IMR-90 (cell line): ENCODE data around the gene NPAS3. TPM values are rescaled to one million over a fixed set of nuclear protein-coding genes. Genes with fewer than 3 reads are reported as not detected.

Experiments used
- ATAC-seq: fragments of 200-7000 bp; cut with Tn5 transposase; 2 replicates; pipeline ENCODE4 v1.9.1; 2020; ENCODE audit warnings: low read depth, mild to moderate bottlenecking, moderate library complexity
- BruUV-seq: library from RNA; stranded (reverse); fragments of 400-500 nt; replicated peaks from 2 replicates; lab custom pipeline; 2021; lab: Mats Ljungman, UMichigan
- CTCF ChIA-PET: fragments of 300-600 bp; formaldehyde crosslinking; extraction: SDS; loops from one replicate; lab custom pipeline; 2021; ENCODE audit warnings: antibody characterized with exemption; lab: Yijun Ruan, JAX
- POLR2A ChIA-PET: fragments of 300-600 bp; sonication (Branson Sonifier 250); formaldehyde crosslinking; loops from one replicate; lab custom pipeline; 2022; ENCODE audit warnings: antibody characterized with exemption; ENCODE audit not compliant: unreplicated experiment; lab: Charles Lee
- DNase-seq: peaks from one replicate; pipeline ENCODE4 v3.0.0; 2013
- H2AFZ ChIP-seq: replicated peaks from 2 replicates; pipeline ENCODE3; 2013; ENCODE audit warnings: low read length, mild to moderate bottlenecking; ENCODE audit not compliant: poor library complexity
- H2AK5ac ChIP-seq: 2 replicates; pipeline ENCODE4 v1.6.1; 2013; ENCODE audit warnings: low read depth, low read length, inconsistent platforms
- H2AK9ac ChIP-seq: replicated peaks from 2 replicates; pipeline ENCODE3; 2013; ENCODE audit warnings: mild to moderate bottlenecking, low read depth, low read length, moderate library complexity; ENCODE audit not compliant: poor library complexity
- H2BK120ac ChIP-seq: 2 replicates; pipeline ENCODE4 v1.6.1; 2013; ENCODE audit warnings: low read depth, low read length, inconsistent platforms
- H2BK15ac ChIP-seq: 3 replicates; pipeline ENCODE4 v1.6.1; 2013; ENCODE audit warnings: low read depth, low read length, inconsistent platforms
- H2BK20ac ChIP-seq: 2 replicates; pipeline ENCODE4 v1.6.1; 2013; ENCODE audit warnings: low read depth, mild to moderate bottlenecking, inconsistent platforms, low read length, moderate library complexity
- H2BK5ac ChIP-seq: 2 replicates; pipeline ENCODE4 v1.6.1; 2013; ENCODE audit warnings: mild to moderate bottlenecking, low read depth, low read length, inconsistent platforms; ENCODE audit not compliant: poor library complexity, severe bottlenecking
- H3K14ac ChIP-seq: replicated peaks from 2 replicates; pipeline ENCODE4 v1.6.1; 2013; ENCODE audit warnings: low read depth, low read length, inconsistent platforms
- H3K18ac ChIP-seq: 2 replicates; pipeline ENCODE4 v1.6.1; 2013; ENCODE audit warnings: low read depth, low read length, control low read depth
- H3K23ac ChIP-seq: 2 replicates; pipeline ENCODE4 v1.6.1; 2013; ENCODE audit warnings: low read depth, low read length, inconsistent platforms
- H3K27ac ChIP-seq: 2 replicates; pipeline ENCODE4 v1.5.1; 2013; ENCODE audit warnings: mild to moderate bottlenecking, control low read depth, low read length; ENCODE audit not compliant: insufficient read depth
- H3K27me3 ChIP-seq: 2 replicates; pipeline ENCODE4 v1.6.1; 2013; ENCODE audit warnings: low read length; ENCODE audit not compliant: control insufficient read depth, insufficient read depth
- H3K36me3 ChIP-seq: 2 replicates; pipeline ENCODE4 v1.6.1; 2013; ENCODE audit warnings: low read length, mixed read lengths; ENCODE audit not compliant: control insufficient read depth, insufficient read depth
- H3K4ac ChIP-seq: 2 replicates; pipeline ENCODE4 v1.6.1; 2013; ENCODE audit warnings: low read depth, low read length, inconsistent platforms
- H3K4me1 ChIP-seq: 2 replicates; pipeline ENCODE4 v1.6.1; 2013; ENCODE audit warnings: low read length, mixed read lengths; ENCODE audit not compliant: control insufficient read depth, insufficient read depth
- H3K4me2 ChIP-seq: 2 replicates; pipeline ENCODE4 v1.6.1; 2013; ENCODE audit warnings: low read depth, mild to moderate bottlenecking, control low read depth, low read length, moderate library complexity
- H3K4me3 ChIP-seq: 2 replicates; pipeline ENCODE4 v1.5.1; 2013; ENCODE audit warnings: low read depth, mild to moderate bottlenecking, control low read depth, low read length, moderate library complexity; ENCODE audit not compliant: insufficient read depth
- H3K56ac ChIP-seq: 2 replicates; pipeline ENCODE4 v1.6.1; 2013; ENCODE audit warnings: low read length, inconsistent platforms; ENCODE audit not compliant: insufficient read depth; ENCODE audit errors: extremely low read depth
- H3K79me1 ChIP-seq, 2 experiments: 2 replicates each; pipeline ENCODE4 v1.6.1; 2013; ENCODE audit warnings: low read length in 2 of 2, inconsistent platforms in 1 of 2, low read depth in 1 of 2
- H3K9ac ChIP-seq: 2 replicates; pipeline ENCODE4 v1.6.1; 2013; ENCODE audit warnings: low read depth, low read length, control low read depth
- H3K9me1 ChIP-seq: 2 replicates; pipeline ENCODE4 v1.6.1; 2013; ENCODE audit warnings: low read length, inconsistent platforms; ENCODE audit not compliant: insufficient read depth
- H3K9me3 ChIP-seq: 2 replicates; pipeline ENCODE4 v1.6.1; 2013; ENCODE audit warnings: low read length; ENCODE audit not compliant: control insufficient read depth, insufficient read depth
- H4K20me1 ChIP-seq: 2 replicates; pipeline ENCODE4 v1.6.1; 2013; ENCODE audit warnings: low read length, inconsistent platforms; ENCODE audit not compliant: insufficient read depth
- H4K5ac ChIP-seq: 2 replicates; pipeline ENCODE4 v1.6.1; 2013; ENCODE audit warnings: mild to moderate bottlenecking, low read depth, low read length, control low read depth
- H4K8ac ChIP-seq, 2 experiments: 2 replicates each; pipeline ENCODE4 v1.6.1; 2013; ENCODE audit warnings: low read depth in 2 of 2, low read length in 2 of 2, control low read depth in 1 of 2, inconsistent platforms in 1 of 2
- H4K91ac ChIP-seq: 2 replicates; pipeline ENCODE4 v1.6.1; 2013; ENCODE audit warnings: low read depth, low read length, inconsistent platforms; ENCODE audit not compliant: insufficient read depth
- CHD1 ChIP-seq: IDR thresholded peaks from 2 replicates; pipeline ENCODE4 v1.6.1; 2012; ENCODE audit warnings: low read depth, low read length, improper control_type of control experiment
- ELK1 ChIP-seq: fragments of 150-350 bp; IDR thresholded peaks from 2 replicates; pipeline ENCODE4 v1.6.1; 2016; ENCODE audit warnings: low read depth, mild to moderate bottlenecking, low read length, moderate library complexity, borderline replicate concordance
- FOS ChIP-seq: fragments of 150-350 bp; IDR thresholded peaks from 2 replicates; pipeline ENCODE4 v1.6.1; 2016; ENCODE audit warnings: low read depth, low read length
- MAZ ChIP-seq: IDR thresholded peaks from 2 replicates; pipeline ENCODE4 v1.6.1; 2012; ENCODE audit warnings: low read depth, mild to moderate bottlenecking, low read length, improper control_type of control experiment, moderate library complexity, borderline replicate concordance
- RAD21 ChIP-seq: IDR thresholded peaks from 2 replicates; pipeline ENCODE4 v1.6.1; 2012; ENCODE audit warnings: low read length, improper control_type of control experiment
- SMC3 ChIP-seq: fragments of 150-350 bp; IDR thresholded peaks from 2 replicates; pipeline ENCODE4 v1.6.1; 2016; ENCODE audit warnings: low read depth, mild to moderate bottlenecking, antibody characterized with exemption, low read length, moderate library complexity
- WGBS, 2 experiments: methylation state at CpG; one replicate each; pipeline versions ENCODE4 v1.1.5 to v1.1.7; 2013; ENCODE audit warnings: missing lambda C conversion rate in 2 of 2; ENCODE audit not compliant: insufficient read length in 1 of 2; ENCODE audit errors: extremely low coverage in 2 of 2; 5-methylcytosine and 5-hydroxymethylcytosine counted together
- dilution Hi-C: fragments of 300-500 bp; cut with HindIII; formaldehyde crosslinking; loops from one replicate; pipeline ENCODE4 v1.14.3; 2018; ENCODE audit warnings: low sequenced_read_pairs; ENCODE audit not compliant: unreplicated experiment
- in situ Hi-C: fragments of 300-500 bp; cut with MboI; formaldehyde crosslinking; loops from 3 replicates; pipeline ENCODE4 v1.14.3; 2019; ENCODE audit warnings: low sequenced_read_pairs, inconsistent platforms, mixed read lengths
- intact Hi-C: fragments of 100-400 bp; cut with micrococcal nuclease; formaldehyde crosslinking; loops from 2 replicates; pipeline ENCODE4 v1.10.0; 2022
- polyA plus RNA-seq, 3 experiments: library from polyadenylated mRNA; depleted of rRNA; stranded (reverse); fragments of >200 nt; gene quantifications; 2 replicates each; pipeline ENCODE4 v1.2.3, GENCODE V29; 2012; ENCODE audit warnings: low replicate concordance in 1 of 3
- total RNA-seq: library from RNA; depleted of rRNA; stranded (reverse); fragments of >200 nt; gene quantifications from 2 replicates; pipeline ENCODE4 v1.2.3, GENCODE V29; 2012

Gene NPAS3
- total and polyA plus RNA-seq, 2 of the 4 experiments (the other 2 are of a cell fraction), result not detected

GRCh38 chr14:33532553-33532952 lies 593.9 kb downstream of the NPAS3 start:
- CTCF ChIA-PET, result no interaction called here
- in situ Hi-C loops, result no loop called here
- no peaks in the 10 kb centered on the region for H3K27me3 ChIP-seq
- dilution Hi-C loops, result no loop called here
- no peaks in the 10 kb centered on the region for H3K36me3 ChIP-seq
- H3K4me1 ChIP-seq, result no peaks in the 10 kb centered on the region
- H2BK20ac ChIP-seq, result no peak overlapping the region
- H2BK5ac ChIP-seq, result no peak overlapping the region
- DNase-seq (no peak), ATAC-seq (no peak)
- intact Hi-C loops, result no loop called here
- no peak overlapping the region for H3K23ac ChIP-seq
- no peak overlapping the region for H3K4ac ChIP-seq
- H4K91ac ChIP-seq, result no peak overlapping the region
- no peaks in the 10 kb centered on the region for H3K9me1 ChIP-seq
- H3K9me3 ChIP-seq, result no peaks in the 10 kb centered on the region
- no peak overlapping the region for H3K9ac ChIP-seq
- H4K8ac ChIP-seq, result no peak overlapping the region
- no peak overlapping the region for H4K5ac ChIP-seq
- H4K20me1 ChIP-seq, result no peaks in the 10 kb centered on the region
- TF ChIP-seq MAZ (no peak), RAD21 (no peak), FOS (no peak), ELK1 (no peak), SMC3 (no peak), CHD1 (no peak)
- no peak overlapping the region for H2AK5ac ChIP-seq
- no peak overlapping the region for H2AFZ ChIP-seq
- BruUV-seq, result no TSS peak
- no peaks in the 10 kb centered on the region for H3K79me1 ChIP-seq
- H2AK9ac ChIP-seq, result no peak overlapping the region
- POLR2A ChIA-PET, result no interaction called here
- no peak overlapping the region for H3K18ac ChIP-seq
- no peak overlapping the region for H3K14ac ChIP-seq
- no peak overlapping the region for H3K27ac ChIP-seq
- H3K4me3 ChIP-seq, result no peak overlapping the region
- no peak overlapping the region for H2BK120ac ChIP-seq
- H2BK15ac ChIP-seq, result no peak overlapping the region
- WGBS, 2 experiments, result no CpG with 5 or more reads among the region's 3 CpGs
- no peak overlapping the region for H3K56ac ChIP-seq
- no peak overlapping the region for H3K4me2 ChIP-seq
